PC-3 (cell line): Measurements from ENCODE around the gene OXSR1.

ENCODE experiments used
- EZH2 ChIP-seq: fragments of 300-600 bp; sonication (generic); IDR thresholded peaks from one replicate; pipeline ENCODE4 v1.6.1; 2017; ENCODE audit warnings: antibody characterized with exemption, mild to moderate bottlenecking, low read length; ENCODE audit not compliant: unreplicated experiment
- EZH2phosphoT487 ChIP-seq: fragments of 300-600 bp; sonication (generic); IDR thresholded peaks from 2 replicates; pipeline ENCODE4 v1.6.1; 2018; ENCODE audit warnings: mild to moderate bottlenecking, antibody characterized with exemption, low read length, borderline replicate concordance
- TF ChIP-seq, protein P1 (sequence below): fragments of 300-600 bp; sonication (generic); conservative IDR thresholded peaks from 2 replicates; pipeline ENCODE4 v1.5.1; 2017; ENCODE audit warnings: antibody characterized with exemption, low read depth, mild to moderate bottlenecking, low read length

DNA sequence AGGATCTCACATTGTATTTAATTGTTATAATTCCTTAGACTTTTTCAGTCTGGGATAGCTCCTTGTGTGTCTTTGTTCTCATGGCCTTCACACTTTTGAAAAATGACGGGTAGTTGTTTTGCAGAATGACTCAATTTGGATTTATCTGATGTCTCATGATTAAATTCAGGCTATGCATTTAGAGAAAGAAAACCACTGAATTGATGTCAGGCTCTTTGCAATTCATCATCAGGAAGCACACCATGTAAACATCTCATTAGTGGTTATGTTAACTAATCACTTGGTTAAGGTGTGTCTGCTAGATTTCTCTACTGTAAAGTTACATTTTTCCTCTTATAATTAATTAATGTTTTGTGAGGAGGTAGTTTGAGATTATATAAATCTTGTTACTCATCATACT lies 92.2 kb downstream of the OXSR1 start:
- TF ChIP-seq, protein P1, sequence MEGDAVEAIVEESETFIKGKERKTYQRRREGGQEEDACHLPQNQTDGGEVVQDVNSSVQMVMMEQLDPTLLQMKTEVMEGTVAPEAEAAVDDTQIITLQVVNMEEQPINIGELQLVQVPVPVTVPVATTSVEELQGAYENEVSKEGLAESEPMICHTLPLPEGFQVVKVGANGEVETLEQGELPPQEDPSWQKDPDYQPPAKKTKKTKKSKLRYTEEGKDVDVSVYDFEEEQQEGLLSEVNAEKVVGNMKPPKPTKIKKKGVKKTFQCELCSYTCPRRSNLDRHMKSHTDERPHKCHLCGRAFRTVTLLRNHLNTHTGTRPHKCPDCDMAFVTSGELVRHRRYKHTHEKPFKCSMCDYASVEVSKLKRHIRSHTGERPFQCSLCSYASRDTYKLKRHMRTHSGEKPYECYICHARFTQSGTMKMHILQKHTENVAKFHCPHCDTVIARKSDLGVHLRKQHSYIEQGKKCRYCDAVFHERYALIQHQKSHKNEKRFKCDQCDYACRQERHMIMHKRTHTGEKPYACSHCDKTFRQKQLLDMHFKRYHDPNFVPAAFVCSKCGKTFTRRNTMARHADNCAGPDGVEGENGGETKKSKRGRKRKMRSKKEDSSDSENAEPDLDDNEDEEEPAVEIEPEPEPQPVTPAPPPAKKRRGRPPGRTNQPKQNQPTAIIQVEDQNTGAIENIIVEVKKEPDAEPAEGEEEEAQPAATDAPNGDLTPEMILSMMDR: no peak
- TF ChIP-seq EZH2: no peak
- no peak for TF ChIP-seq EZH2phosphoT487
